ENCODE data around the gene CTNNA1.

DNA sequence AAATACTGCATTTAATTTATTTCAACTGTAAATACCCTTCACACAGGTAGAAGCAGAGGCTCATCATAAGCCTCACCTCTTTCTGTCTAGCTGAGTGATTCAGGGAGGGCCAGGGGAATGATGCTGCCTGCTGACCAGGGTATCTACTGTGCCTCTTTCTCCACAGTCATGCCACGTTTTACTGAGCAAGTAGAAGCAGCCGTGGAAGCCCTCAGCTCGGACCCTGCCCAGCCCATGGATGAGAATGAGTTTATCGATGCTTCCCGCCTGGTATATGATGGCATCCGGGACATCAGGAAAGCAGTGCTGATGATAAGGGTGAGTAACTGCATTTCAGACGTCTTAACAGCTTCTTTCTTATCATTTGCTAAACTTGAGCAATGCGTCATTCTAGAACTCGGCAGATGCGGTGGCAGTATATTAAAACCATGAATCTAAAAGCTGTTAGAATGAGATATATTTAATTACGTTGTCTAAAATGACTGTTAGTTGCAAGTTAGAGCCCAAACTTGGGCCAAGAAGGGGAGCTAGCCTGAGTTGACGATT, 171.9 kb downstream of the CTNNA1 start:
- no peak for TF ChIP-seq POLR2A (IDR thresholded peaks at IDR 0.05)
- TF ChIP-seq, protein P1, sequence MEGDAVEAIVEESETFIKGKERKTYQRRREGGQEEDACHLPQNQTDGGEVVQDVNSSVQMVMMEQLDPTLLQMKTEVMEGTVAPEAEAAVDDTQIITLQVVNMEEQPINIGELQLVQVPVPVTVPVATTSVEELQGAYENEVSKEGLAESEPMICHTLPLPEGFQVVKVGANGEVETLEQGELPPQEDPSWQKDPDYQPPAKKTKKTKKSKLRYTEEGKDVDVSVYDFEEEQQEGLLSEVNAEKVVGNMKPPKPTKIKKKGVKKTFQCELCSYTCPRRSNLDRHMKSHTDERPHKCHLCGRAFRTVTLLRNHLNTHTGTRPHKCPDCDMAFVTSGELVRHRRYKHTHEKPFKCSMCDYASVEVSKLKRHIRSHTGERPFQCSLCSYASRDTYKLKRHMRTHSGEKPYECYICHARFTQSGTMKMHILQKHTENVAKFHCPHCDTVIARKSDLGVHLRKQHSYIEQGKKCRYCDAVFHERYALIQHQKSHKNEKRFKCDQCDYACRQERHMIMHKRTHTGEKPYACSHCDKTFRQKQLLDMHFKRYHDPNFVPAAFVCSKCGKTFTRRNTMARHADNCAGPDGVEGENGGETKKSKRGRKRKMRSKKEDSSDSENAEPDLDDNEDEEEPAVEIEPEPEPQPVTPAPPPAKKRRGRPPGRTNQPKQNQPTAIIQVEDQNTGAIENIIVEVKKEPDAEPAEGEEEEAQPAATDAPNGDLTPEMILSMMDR (IDR thresholded peaks at IDR 0.05), result no peak

Data from body of pancreas (tissue), 4 donors.